Stimulated activated CD8-positive, alpha-beta memory T cell treated with anti-CD3 and anti-CD28 coated beads, Interleukin-7, amount 100 ng/mL, for 4 hours (primary cell): Measurements from ENCODE around the gene SRD5A2.
"Not testable (repeated sequence)": the region's sequence is repeated elsewhere in the genome, so short reads cannot be mapped to it uniquely, and the experiment has no call there.

Experiments
- DNase-seq, 2 donors: peaks; one replicate each; pipeline ENCODE4 v3.0.0-alpha.2; 2020; ENCODE audit warnings: low read depth in 2 of 2

SRD5A2 gene

DNA sequence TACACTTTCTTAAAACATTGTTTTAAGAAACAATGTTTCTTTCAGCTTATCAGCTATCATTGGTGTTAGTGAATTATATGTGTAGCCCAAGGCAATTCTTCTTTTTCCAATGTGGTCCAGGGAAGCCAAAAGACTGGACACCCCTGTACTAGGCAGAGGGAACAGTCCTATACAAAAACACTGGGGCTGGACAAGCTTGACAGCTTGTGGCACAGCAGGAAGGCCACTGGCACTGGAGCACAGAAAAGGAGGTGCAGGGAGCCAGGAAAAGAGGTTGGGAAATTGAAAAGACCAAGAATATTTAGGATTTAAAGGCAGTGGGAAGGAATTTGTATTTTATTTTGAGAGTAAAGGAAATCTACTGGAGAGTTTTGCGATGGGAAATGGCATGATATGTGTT is 47.7 kb downstream of the SRD5A2 start:
- no peak for DNase-seq

DNA sequence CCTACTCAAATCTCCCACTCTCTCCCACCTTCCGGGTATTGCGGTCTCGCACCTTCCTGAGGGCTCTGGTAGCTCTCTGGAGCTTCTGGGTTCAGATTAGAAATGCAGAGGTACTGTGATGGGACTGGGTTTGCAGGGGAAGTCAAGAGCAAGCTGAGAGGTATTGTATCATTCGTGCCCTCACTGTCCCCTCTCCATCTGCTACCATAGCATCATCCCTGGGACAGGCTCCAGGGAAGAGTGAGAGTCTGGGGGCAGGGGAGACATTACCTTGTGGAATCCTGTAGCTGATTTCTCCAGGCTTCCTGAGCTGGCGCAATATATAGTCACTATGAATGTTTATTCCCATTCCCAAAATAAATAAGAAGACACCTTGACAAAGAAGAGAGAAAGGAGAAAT is 49.6 kb downstream of the SRD5A2 start:
- DNase-seq = no peak

DNA sequence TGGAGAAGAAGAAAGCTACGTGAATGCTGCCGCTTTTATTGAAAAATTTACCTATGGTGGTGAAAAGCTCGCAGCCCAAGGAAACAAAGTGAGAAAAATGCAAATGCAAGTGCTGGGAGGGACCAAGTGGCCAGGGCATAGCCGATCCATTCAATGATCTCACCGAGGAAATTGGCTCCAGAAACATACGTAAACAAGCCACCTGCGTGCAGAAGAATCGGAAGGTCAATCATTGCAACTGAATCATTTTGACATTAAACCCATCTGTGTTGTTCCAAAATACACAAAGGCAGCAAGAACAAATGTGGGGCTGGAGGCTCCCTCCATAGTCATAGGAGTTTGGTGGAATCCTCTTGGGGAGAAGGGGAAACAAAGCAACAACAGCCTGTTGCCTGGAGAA is 51.5 kb downstream of the SRD5A2 start:
- DNase-seq = no peak

DNA sequence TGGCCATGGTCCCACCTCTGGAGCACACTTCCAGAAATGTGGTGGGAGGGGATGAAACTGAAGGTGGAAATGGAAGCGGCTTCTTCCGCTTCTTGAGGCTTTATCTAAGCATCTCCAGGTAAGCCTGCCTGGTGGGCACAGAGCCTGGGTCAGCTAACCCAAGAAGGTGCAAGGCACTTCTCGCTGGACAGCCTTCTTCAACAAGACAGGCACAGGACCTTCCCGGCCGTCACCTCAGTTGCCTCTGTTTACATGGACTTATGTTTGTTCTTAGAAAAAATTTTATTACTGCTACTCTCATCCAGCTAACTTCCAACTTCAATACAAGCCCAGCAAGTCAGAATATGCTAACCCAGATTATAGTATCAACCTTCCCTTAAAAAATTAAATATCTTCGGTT is 51.9 kb downstream of the SRD5A2 start:
- DNase-seq = no peak

DNA sequence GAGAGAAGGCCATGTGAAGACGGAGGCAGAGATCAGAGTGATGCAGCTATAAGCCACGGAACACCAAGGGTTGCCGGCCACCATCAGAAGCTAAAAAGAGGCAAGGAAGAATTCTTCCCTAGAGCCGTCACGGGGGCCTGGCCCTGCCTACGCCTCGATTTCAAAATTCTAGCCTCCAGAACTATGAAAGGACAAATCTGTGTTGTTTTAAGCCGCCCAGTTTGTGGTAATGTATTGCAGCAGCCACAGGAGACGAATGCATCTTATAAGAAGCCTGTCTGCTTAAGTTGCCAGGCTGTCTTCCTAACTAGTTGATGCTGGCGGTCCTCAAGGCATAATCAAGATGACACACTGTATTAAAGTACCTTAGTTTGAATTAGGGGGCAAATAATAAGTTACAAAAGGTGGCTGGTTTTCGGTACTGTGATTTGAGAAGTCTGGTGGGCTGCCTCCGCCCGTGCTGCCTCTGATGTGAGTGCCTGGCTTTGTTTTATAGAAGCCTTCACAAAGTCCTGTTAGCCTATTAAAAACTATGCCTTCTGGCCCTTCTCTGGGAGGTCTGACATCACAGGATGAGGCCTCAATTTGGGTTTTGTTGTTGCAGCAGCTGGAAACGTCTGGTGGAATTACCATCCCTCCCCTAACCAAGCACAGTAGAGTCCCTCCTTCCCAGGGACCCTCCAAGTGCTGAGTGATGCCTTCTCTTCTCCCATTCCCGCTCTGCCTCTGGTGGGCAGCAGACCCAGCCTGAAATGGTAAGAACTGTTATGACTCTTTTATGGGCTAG is 53.6 kb downstream of the SRD5A2 start:
- no peak for DNase-seq

DNA sequence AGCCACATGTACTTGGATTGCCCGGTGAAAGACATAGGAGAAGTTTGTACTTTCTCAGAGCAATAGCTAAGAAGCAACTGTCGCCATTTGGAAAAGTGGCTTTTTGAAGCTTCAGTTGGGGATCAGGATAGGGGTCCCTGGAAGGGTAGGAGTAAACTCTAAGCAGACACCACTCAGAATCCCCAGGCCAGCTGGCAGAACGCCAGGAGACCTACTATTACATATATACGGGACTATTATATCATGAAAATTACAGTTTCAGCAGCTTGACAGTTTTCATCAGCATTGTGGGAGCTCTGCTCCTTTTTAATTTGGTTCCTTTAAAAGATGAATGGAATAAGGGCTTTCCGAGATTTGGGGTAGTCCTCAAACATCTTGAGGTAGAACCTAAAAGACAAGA is 54.9 kb downstream of the SRD5A2 start:
- no peak for DNase-seq

DNA sequence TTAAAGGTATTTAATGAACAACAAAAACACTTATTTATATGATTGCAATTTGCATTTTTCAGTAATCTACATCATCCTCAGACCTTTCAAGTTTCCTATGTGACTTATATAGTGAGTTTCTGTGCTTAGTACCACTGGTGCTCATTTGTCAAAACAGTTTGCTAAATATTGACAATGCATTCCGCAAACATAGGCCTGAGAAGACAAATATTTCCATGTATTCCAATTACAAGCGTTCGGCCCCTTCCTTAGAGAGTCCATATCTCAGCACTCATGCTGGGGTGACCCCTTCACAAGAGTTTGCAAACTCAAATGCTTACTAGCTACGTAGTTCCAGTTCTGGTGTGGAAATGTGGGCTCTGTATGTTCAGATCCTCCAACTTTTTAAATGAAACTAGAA is 56.1 kb downstream of the SRD5A2 start:
- DNase-seq = no peak

DNA sequence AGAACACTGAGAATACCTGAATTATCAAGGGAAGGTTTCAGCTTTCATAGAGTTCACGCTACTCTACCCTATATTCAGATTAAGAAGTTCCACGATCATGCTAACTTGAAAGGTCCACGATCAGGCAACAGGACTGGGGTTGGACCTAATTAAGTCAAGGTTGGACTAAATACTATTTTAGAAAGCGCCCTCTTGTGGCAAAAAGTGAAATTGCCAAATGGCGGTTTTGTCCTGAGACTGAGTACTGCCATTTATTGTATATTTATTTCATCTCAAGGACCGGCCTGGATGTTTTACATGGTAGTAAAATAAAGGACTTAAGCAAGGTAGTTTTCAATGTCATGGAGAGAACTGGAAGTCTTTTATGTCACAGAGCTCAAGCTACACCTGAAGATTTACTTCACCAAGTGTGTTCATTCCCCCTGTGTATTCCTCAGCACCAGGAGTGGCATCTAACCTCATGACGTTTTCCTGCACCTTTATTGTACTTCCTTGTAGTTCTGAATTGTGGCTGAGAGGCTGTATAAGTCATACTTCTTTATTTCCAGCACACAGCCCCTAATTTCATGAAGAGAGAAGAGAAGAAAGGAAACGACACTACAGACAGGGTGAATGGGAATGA is 56.8 kb downstream of the SRD5A2 start:
- peak; percentile 2 to 18 for DNase-seq

DNA sequence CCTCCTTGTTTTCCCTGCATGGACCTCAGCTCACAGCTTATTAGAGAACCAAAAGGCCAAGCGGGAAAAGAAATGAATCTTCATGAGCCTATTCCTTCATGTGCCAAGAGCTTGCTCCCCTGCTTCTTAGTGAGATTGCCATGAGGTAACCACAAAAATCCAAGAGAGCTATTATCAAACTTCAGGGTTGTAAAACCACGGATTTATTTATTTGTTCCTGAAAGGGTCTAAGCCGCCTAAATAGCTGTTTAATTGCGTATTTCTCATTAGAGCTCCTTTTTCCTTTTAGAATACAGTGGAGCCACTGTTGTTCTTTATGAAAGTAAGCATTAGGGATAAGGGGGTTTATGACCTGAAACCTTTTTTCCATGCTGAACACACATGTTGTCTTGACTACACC is 58.0 kb downstream of the SRD5A2 start:
- DNase-seq = no peak

DNA sequence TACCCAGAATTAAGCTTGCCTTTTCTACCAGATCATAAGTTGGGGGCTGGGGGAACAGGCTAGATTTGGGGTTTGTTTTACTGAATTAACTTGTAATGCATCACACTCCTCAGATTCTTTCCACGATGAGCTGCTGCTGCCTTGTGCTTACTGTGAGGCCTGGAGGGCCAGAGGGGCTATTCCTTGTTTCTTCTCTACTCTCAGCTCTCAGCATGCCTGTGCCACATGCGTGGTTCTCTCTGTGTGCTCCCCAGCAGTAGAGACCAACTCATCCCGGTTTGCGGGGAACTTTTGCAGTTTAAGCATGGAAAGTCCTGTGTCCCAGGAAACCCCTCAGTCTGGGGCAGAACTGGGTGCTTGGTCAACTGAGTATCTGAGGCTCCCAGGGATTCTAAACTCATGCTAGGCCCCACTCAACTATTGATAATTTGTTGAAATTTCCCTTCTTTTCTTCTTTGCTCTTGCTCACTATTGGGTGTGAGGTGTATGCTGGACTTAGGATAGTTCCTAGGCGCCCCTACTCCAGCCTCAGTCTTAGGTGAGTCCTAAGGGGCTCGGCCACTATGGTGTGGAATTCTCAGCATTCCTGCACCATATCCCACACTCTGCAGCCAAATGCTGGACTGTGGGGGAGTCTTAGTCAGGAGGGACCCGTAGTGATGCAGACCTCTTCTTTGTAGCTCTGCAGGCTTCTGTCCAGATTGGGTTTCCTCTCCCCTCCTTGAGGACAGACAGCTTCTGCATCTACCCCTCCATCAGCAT is 63.1 kb downstream of the SRD5A2 start:
- no peak for DNase-seq

DNA sequence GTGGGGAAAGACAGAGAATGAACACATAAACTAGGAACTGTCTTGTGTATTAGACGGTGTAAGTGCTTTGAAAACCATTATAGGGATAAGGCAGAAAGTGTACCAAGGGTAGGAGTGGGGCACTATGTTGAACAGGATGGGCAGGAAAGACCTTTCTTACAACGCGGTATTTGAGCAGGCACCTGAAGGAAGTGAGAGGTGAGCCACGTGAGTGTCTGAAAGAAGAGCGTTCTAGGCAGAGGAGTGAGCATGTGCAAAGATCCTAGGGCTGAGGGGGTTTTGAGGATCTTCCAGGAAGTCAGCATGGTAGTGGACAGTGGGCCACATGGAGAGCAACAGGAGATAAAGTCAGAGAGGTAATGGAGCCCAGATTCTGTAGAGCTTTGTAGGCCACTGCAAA is 65.2 kb downstream of the SRD5A2 start:
- DNase-seq = no peak

DNA sequence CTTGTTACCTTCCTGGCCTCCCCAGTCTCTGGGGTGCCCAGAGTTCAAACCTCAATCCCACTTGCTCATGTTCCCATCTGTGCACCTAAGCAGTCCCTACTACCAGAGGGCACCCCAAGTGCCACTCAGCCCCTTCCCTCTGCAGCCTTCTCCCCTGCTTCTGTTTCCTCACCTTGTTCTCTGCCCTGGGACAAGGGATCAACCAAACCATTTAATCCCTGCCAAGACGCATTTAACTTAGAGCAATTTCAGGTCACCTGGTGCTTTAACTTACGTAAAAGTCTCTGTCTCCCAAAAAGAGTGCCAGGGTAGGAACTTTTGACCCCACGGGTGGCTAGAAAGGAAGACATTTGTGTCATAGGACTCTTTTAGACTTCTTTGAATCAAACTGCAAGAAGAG is 67.2 kb downstream of the SRD5A2 start:
- DNase-seq = no peak

DNA sequence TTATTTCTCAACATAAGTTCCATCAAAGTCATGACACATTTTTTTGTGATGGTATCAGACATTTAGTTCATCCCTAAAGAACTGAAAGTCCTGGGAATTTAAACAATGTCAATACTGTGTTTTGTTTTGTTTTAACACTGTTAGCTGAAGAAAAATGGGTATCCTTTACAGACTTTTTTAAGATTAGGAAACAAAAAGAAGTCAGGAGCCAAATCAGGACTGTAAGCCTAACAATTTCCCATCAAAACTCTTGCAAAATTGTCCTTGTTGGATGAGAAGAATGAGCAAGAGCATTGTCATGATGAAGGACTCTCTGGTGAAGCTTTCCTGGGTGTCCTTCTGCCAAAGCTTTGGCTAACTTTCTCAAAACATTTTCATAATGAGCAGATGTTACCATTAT is 69.4 kb downstream of the SRD5A2 start:
- no peak for DNase-seq

DNA sequence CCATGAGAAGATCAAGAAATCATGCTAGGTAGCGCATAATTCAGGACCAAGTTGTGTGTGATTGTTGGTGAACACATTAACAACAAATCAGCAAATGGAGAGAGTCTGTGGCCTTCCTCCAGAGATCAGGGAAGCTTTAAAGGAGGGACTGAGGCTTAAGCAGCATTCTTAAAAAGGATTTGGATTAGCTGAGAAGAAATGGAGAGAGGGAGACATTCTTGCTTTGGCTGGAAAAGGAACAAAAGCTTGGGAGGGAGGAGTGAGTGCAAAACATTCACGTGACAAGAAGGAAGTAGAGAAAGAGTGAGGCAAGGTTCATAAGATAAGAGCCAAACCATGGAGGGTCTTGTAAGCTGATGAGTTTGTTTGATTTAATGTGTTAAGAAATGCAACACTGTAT is 75.6 kb downstream of the SRD5A2 start:
- no peak for DNase-seq

DNA sequence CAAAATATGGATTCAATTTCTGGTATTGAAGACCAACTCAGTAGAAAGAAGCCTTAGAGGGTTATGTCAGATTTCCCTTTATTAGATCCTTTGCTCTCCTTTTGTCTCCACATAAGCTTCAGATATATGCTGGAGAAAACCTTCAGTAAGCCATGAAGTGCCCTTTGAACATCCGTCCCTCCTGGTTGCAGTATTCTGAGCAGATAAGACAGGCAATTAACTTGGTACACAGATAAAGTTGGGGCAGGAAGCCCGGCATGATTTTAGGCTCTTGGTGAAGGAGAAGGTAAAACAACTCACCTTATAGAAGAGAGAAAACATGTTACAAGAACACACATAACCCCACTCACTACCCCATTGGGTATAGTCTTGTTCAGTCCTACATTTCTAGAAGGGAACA is 76.4 kb downstream of the SRD5A2 start:
- no peak for DNase-seq

DNA sequence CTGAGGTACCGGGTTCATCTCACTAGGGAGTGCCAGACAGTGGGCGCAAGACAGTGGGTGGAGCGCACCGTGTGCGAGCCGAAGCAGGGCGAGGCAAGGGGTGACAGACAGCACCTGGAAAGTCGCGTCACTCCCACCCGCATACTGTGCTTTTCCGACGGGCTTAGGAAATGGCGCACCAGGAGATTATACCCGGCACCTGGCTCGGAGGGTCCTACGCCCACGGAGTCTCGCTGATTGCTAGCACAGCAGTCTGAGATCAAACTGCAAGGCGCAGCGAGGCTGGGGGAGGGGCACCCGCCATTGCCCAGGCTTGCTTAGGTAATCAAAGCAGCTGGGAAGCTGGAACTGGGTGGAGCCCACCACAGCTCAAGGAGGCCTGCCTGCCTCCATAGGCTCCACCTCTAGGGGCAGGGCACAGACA is 84.3 kb downstream of the SRD5A2 start:
- DNase-seq = not testable (repeated sequence)

DNA sequence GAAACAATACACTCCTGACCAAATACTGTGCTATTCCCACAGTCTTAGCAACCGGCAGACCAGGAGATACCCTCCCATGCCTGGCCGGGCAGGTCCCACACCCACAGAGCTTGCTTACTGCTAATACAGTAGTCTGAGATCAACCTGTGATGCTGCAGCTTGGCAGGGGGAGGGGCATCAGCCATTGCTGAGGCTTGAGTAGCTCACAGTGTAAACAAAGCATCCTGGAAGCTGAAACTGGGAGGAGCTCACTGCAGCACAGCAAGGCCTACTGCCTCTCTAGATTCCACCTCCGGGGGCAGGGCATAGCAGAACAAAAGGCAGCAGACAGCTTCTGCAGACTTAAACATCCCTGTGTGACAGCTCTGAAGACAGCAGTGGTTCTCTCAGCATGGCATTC is 91.4 kb downstream of the SRD5A2 start:
- DNase-seq = not testable (repeated sequence)

DNA sequence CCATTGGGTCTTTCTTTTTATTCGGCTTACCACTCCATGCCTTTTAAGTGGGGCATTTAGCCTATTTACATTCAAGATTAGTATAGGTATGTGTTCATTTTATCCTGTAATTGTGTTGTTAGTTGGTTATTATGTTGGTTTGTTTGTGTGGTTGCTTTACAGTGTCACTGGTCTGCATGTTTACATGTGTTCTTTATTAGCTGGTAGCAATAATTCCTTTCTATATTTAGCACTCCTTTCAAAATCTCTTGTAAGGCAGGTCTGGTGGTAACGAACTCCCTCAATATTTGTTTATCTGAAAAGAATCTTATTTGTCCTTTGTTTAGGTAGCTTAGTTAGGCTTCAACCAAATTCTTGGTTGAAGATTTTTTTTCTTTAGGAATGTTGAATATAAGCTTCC is 97.5 kb downstream of the SRD5A2 start:
- DNase-seq = no peak

DNA sequence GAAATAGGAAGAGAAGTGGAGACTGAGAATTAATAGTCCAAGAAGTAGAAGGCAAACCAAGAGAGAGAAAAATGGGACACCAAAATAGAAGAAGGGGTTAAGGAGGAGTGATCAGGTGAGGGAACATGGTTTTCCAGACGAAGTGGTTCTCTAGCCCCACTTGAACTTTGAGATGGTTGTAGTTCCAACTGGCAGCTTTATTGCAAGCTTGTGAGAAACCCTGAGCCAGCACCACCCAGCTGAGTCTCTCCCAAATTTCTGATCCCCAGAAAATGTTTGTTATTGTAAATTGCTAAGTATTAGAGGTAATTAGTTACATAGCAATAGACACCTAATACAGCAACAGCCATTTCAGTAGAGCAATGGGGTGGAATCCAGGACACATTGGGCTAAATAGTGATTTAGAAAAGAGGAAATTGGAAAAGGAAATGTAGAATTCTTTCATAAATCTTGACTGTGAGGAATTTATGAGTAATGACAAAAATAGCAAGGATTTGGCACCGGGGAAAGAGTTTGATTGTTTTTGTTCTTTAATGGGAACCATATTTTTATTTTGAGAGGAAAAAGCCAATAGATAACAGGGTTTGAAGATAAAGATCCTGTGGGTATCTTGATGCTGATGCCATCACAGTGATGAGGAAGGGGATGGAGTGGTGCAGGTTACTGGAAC is 104.1 kb downstream of the SRD5A2 start:
- no peak for DNase-seq

DNA sequence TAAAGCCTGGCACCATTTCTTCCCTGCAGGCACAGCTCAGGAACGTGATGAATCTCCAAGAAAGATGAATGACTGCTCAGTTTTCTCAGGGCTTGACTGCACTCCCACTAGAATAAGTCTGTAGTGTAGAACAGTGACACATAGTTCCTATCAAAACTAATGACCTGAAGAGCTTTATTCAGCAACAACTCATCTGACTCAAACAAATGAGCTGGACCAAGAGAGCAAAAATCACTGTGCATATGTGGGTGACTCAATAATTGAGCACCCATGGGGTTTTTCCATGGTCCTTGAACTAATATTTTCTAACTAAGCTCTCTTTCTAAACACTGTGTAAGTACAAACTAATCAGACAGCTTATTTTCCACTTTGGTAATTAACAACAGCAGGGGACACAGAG is 105.0 kb downstream of the SRD5A2 start:
- no peak for DNase-seq

DNA sequence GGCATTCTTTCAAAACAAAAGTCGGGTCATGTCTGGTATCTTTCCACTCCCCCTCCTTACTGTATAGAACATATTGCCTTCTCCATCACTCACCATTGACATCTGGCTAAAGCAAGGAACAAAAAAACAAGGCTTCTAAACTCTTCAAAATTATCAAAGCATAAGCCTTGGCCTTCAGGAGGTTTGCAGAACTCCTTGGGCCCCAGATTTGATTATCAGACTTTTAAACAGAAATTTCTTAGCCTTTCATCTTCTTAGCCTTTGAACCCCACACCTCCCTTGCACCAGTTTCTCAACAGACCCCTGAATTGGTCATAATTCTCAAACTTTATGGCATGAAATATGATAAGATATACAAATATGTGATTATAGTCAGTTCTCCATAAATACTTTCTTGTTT is 106.4 kb downstream of the SRD5A2 start:
- no peak for DNase-seq
